Tibial nerve (tissue), 3 donors: ENCODE results near the gene TANC1.

ENCODE experiments used
- POLR2A ChIP-seq, 2 donors: fragments of 450-650 bp; IDR thresholded peaks; one replicate each; pipeline ENCODE4 v1.6.1; 2017; ENCODE audit warnings: antibody characterized with exemption in 2 of 2, mild to moderate bottlenecking in 2 of 2, moderate library complexity in 2 of 2
- TF ChIP-seq, protein P1 (sequence below), 5 experiments: fragments of 200-600 bp in 3 of 5; fragments of 450-650 bp in 2 of 5; sonication (generic) in 3 of 5; IDR thresholded peaks; one replicate each; pipeline ENCODE4 v1.5.1; 2016 to 2019; ENCODE audit warnings: antibody characterized with exemption in 5 of 5, mild to moderate bottlenecking in 3 of 5, moderate library complexity in 2 of 5

DNA sequence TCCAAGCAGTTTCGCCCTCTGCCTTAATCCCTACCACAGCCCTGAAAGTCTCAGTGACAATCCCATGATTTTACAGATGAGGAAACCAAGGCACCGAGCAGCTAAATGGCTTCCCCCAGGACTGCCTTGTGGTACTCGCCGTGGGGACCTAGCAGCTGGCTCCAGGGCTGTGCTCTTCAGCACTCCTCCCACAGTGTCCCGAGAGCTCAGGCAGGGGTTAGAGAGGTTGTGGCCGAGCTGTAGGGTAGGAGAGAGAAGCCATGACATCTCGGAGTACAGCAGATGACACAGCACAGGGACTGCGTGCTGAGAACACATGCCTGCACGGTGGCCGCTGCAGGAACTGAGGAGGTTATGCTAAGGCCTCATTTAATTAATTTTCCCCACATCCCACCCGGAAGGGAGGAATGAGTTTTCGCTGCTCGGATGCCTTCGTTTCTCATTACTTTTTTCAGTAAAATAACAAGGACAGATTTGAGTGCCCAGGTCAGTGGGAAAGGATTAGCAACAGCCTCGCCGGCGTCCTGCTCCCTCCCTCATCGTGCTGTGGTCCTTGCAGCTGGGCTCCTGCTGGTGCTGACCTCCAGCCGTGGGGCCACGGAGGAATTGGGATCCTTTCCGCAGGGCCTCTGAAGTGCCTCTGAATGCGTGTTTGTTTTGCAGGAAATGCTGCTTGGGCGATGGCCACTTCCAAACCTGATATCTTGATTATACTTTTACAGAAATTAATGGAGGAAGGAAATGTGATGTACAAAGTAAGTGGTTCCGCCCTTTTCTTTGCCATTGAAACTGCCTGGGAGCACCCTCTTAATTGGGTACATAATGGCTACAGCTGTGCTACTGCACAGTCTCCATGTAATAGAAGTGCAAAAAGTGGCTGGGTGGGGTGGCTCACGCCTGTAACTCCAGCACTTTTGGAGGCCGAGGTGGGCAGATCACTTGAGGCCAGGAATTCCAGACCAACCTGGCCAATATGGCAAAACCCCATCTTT is 256.9 kb downstream of the TANC1 start:
- TF ChIP-seq, protein P1, sequence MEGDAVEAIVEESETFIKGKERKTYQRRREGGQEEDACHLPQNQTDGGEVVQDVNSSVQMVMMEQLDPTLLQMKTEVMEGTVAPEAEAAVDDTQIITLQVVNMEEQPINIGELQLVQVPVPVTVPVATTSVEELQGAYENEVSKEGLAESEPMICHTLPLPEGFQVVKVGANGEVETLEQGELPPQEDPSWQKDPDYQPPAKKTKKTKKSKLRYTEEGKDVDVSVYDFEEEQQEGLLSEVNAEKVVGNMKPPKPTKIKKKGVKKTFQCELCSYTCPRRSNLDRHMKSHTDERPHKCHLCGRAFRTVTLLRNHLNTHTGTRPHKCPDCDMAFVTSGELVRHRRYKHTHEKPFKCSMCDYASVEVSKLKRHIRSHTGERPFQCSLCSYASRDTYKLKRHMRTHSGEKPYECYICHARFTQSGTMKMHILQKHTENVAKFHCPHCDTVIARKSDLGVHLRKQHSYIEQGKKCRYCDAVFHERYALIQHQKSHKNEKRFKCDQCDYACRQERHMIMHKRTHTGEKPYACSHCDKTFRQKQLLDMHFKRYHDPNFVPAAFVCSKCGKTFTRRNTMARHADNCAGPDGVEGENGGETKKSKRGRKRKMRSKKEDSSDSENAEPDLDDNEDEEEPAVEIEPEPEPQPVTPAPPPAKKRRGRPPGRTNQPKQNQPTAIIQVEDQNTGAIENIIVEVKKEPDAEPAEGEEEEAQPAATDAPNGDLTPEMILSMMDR (IDR thresholded peaks at IDR 0.05), result no peak
- no peak for TF ChIP-seq POLR2A (IDR thresholded peaks at IDR 0.05)
